GM12865 (cell line): ENCODE data around the gene SNAPC4.
A peak's percentile ranks its signal among the peaks of the same experiment; 100 is the strongest.

Source experiments
- DNase-seq: peaks from one replicate; pipeline ENCODE4 v3.0.0; 2010; ENCODE audit warnings: low read depth
- H3K4me3 ChIP-seq: 2 replicates; pipeline ENCODE4 v1.5.1; 2011; ENCODE audit warnings: mild to moderate bottlenecking, low read depth, low read length, control low read depth
- TF ChIP-seq, protein P1 (sequence below): IDR thresholded peaks from 2 replicates; pipeline ENCODE4 v1.5.1; 2011; ENCODE audit warnings: low read length, control low read depth, low read depth, inconsistent platforms; ENCODE audit not compliant: insufficient read depth; ENCODE audit errors: missing control alignments

The SNAPC4 gene

DNA sequence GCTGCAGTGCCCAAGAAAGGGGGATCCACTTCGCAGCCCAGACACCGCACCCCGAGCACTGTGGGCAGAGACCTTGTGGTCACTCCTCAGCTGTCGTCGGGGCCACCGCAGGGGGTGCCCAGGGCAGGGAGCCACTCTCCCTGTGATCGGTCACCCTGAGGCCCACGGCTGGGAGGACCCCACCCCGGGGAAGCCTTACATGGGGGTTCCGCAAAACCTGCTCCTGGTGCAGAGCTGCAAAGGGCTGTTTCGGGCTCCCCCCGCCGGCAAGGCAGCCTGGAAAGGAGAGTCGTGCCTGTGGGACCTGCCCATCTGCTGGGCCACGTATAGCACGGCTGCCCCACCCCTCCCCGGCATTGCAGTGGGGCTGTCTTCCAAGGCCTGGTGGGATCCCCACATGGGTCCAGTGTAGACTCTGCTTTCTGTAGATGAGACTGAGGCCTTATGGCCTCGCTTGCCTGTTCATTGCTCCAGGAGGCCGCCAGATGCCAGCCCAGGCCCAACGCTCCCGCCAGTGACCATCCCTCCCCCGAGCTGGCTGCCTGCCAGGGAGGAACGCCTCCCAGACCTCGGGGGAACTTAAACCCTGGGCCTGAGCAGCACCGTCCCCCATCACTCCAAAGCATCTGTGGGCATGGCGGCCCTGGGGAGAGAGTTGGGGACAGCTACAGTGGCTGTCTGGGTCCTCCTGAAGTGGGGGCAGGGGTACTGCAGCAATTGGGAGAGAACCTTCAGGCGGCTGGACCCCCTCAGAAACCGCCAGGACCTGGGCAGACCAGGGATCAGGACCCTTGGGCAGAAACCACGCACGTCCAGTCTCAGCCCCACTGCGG is 34.8 kb downstream of the SNAPC4 start:
- no peak overlapping the region for H3K4me3 ChIP-seq
- TF ChIP-seq, protein P1, sequence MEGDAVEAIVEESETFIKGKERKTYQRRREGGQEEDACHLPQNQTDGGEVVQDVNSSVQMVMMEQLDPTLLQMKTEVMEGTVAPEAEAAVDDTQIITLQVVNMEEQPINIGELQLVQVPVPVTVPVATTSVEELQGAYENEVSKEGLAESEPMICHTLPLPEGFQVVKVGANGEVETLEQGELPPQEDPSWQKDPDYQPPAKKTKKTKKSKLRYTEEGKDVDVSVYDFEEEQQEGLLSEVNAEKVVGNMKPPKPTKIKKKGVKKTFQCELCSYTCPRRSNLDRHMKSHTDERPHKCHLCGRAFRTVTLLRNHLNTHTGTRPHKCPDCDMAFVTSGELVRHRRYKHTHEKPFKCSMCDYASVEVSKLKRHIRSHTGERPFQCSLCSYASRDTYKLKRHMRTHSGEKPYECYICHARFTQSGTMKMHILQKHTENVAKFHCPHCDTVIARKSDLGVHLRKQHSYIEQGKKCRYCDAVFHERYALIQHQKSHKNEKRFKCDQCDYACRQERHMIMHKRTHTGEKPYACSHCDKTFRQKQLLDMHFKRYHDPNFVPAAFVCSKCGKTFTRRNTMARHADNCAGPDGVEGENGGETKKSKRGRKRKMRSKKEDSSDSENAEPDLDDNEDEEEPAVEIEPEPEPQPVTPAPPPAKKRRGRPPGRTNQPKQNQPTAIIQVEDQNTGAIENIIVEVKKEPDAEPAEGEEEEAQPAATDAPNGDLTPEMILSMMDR = no peak
- DNase-seq = no peak

DNA sequence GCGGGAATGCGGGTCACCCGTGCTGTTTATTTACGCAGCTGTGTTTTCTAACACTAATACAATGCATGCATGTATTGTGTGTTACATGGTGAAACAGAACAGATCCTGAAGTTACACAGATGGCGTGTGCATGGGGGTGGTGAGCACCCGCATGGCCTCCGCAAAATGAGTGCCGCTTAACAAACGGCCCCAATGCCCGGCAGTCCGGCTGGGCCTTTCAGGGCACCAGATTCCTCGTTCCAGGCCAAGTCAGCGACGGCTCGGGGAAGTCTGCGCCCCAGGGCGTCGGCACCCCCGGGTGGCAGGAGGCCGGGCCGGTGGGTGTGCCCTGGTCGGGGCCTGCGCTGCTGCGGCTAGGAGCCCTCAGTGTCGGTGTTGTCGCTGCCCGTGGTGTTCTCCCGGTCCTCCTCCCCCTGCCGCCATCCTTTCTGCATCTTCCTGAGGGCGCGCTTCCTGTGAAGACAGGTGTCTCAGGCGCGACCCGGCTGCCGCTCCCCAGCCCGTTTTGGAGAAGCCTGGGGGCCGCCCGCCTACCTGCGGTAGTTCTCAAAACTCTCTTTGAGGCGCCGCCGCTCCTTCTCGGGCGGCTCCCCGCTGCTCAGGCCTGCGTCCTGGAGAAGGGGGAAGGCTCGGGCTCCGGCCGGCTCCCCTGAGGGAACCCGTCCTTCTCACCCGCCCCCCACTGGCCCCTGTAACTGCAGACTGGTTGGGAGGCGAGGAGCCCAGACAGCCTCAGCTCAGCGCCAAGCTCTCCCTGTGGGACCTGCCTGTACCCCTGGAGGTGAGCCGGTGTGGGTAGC is 35.8 kb downstream of the SNAPC4 start:
- TF ChIP-seq, protein P1 = no peak
- no peak for DNase-seq
- H3K4me3 ChIP-seq = peak overlapping the region; percentile 32

DNA sequence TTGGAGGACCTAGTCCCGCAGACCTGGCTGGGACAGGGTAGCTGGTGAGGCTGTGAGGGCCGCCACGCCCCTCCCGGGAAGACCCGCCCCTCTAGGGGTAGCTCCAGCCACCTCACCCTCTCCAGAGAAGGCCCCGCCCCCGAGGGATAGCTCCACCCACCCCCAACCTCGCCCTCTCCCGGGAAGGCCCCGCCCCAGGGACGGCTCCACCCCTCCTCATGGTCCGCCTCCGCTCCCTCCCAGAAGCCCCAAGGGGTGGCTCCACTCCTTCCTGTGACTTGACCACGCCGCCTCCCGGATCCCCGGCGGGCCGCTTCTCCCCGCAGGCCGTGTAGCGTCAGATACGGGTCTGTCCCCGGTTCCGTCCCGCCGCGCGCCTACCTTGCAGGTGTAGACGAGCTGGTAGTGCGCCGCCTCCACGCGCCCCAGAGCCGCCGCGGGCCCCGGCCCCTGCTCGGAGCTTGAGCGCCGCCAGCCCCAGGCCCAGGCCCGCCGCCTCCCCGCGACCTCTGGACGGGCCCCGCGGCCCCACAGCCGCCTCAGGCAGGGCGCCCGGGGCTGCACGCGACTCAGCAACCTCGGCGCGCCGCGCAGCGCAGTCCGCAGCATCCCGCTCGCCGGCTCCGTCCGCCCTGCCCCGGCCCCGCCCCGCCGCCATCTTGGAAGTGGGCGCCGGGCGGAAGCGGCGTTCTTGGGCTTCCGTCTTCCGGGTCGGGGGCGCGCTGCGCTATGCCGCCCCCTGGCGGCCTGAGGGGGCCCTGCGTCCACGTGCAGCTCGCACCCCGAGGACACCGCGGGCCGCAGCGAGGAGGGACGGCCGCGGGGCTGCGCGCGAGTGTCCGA is 36.6 kb downstream of the SNAPC4 start, which contains the start of gene DNLZ:
Gene DNLZ, minus strand, starts transcription at position 639 of the 843 bp plus-strand sequence. Its CDS starts 30 bp downstream, at position 609.
- DNase-seq = peak; percentile 96
- TF ChIP-seq, protein P1 = peak; percentile 94

DNA sequence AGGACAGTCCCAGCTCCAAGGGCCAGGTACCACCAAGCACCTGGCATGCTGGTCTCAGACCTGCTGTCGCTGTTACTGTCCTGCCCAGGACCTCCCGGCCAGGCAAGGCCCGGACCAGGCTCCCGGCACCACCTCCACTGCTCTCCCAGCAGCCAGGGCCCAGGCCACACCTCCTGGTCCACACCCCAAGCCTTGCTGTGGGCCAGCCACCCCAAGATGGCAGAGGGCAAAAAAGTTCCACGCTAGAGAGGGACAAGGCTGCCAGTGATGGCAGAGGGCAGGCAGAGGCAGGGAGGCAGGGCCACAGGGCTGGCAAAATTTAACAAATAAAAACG is 37.6 kb downstream of the SNAPC4 start:
- no peak overlapping the region for H3K4me3 ChIP-seq
- TF ChIP-seq, protein P1 = no peak
- DNase-seq = no peak

More for the DNA sequence above, 36.6 kb downstream of the SNAPC4 start, which contains the start of gene DNLZ:
- peak within 1 kb of the TSS; percentile 75 for H3K4me3 ChIP-seq

DNA sequence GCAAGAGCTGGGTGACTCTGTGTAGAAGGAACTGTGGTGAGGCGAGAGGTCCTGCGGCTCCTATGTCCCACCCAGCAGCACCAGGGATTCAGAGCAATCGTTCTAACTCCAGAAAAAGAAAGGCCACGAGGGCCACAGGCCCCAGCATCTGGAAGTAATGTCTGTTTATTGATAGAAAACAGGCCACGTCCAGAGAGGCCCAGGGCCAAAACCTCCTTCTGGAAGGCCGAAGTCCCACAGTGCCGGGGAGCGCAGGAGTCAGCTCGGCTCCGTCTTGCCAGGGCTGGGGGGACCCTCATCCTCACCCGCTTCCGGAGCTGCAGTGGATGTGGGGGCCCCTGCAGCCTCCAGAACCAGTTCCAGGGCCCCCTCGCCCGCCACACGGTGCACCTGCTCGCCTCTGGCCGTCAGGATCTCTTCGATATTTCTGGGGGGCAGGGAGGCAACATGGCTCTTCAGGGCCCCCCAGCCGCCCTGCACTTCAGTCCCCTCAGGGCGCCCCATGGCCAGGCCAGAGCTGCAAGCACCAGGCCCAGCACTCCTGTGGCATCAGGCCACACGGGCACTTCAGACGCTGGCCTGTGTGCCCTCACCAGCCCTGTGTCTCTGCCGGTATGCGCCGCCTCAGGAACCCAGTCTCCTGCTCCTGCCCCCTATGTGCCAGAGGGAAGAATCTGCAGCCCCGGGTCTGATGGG is 38.1 kb downstream of the SNAPC4 start:
- DNase-seq = no peak
- TF ChIP-seq, protein P1 = no peak
- H3K4me3 ChIP-seq = no peak overlapping the region
